Memory B cell (primary cell): ENCODE results near the gene TFEB.

ENCODE experiments used
- ATAC-seq: fragments of 150-1000 bp; cut with Tn5 transposase; 2 replicates; pipeline ENCODE4 v1.10.0; 2021; ENCODE audit warnings: low read depth, mild to moderate bottlenecking, moderate library complexity
- DNase-seq, 2 donors: peaks; one replicate each; pipeline ENCODE4 v3.0.0; 2022; ENCODE audit warnings: low spot score in 2 of 2
- H3K27ac Mint-ChIP-seq: one replicate; pipeline ENCODE4 v1.8.0; 2022; ENCODE audit warnings: mild to moderate bottlenecking, moderate library complexity, mixed read lengths
- H3K27me3 Mint-ChIP-seq: one replicate; pipeline ENCODE4 v1.8.0; 2022; ENCODE audit warnings: mixed read lengths
- H3K36me3 Mint-ChIP-seq: one replicate; pipeline ENCODE4 v1.8.0; 2022; ENCODE audit warnings: mild to moderate bottlenecking, mixed read lengths
- H3K4me1 Mint-ChIP-seq: one replicate; pipeline ENCODE4 v1.8.0; 2022; ENCODE audit warnings: mixed read lengths
- H3K4me3 Mint-ChIP-seq: one replicate; pipeline ENCODE4 v1.8.0; 2022; ENCODE audit warnings: mild to moderate bottlenecking, moderate library complexity, mixed read lengths
- H3K9me3 Mint-ChIP-seq: one replicate; pipeline ENCODE4 v1.8.0; 2022; ENCODE audit warnings: mixed read lengths

Gene TFEB

DNA sequence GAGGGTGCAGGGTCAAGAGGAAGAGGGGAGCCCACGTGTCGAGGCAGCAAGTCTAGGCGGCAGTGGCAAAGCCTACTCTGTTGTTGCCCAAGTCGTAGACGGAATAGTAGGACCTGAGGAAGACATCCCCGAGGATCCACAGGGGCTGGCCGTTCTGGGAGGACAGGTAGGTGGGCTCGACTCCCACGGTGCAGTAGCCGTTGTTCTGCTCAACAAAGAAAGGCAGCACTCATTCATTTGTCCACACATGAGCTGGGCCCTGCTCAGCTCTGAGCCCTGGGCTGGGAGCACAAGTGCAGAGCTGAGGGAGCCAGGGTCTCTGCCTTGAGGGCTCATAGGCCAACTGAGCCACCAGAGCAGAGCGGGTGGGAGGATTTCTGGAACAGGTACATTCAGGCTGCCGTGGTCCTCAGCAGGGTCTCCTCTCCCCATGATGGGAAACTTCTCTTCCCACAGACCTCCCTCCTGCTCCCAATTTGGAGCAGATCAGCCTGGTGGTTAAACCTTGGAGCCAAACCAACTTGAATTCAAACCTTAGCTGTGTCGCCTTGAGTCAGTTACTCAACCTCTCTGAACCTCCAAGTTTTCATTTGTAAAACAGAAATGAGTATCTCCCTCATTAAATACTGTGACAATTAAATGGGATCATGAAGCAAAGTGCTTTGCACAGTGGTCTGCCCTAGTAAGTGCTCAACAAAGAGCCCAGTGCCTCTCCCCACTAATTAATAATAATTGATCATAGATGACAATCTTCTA lies 1.6 kb upstream of the TFEB start:
- no peak for DNase-seq
- Mint-ChIP-seq H3K27me3 (peaks cover 3% of the 10 kb centered on the region), H3K4me1 (peaks cover 11% of the 10 kb centered on the region), H3K27ac (no peak overlapping the region), H3K36me3 (peaks cover 2% of the 10 kb centered on the region), H3K4me3 (no peak overlapping the region), H3K9me3 (no peaks in the 10 kb centered on the region)
- no peak for ATAC-seq

DNA sequence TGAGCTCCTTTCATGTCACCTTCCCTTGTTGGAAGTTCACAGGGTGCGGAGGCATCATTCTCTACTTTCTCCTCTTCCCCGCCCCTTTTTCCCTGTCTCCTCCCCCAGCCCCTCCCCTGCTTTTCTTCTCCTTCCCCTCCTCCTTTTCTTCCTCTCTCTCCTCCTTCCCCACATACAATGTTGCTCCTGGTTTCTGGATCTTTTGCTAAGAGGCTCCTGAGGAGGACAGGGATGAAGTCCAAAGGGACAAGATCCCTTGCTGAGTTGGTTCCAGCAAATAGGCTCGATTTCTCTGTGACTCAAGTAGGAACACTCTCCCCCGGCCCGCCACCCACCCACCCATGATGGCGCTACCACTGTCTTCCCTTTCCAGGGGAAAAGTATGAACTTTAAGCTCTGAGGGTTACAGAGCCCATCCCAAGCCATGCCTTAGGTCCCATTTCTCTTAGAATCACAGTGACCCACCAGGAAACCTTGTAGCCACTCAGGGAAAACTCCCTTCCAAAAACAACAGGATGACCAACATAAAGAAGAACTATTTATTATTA lies 852 bp upstream of the TFEB start:
- H3K9me3 Mint-ChIP-seq, result no peaks in the 10 kb centered on the region

DNA sequence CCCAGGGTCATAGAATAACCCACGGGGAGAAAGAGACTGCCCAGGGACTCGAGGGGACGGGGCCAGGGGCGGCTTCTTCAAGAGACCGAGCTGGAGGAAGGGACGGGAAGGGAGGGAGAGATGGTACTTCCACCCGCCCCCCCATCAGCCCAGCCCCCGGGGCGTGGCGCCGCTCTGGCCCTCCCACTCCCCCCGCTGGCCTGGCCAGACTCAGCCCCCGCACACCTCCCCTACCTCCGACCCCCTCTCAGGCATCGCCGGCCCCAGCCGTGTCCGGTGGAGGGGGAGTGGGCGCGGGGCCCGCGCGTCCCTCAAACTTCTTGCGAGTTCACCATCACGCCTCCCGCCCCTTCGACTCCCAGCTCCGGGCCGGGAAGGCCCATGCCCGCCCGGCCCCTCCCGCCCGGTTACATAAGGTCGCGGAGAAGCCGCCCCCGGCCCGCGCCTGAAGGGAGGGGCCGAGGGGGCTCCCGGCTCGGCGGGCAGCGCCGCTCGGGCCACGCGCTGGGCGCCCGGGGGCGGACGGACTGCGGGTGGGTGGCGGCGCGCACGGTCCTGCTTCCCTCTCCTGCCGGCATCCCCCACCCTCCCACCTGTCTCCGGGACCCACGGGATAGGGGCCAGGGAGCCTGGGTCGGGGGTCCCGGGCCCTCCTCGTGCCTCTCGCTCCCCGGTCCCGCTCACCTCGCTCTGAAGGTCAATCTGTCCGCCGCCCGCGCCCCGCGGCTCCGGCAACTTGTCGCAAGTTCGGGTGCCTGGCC lies 562 bp downstream of the TFEB start:
- Mint-ChIP-seq H3K27ac (peak overlapping the region; percentile 67), H3K9me3 (no peaks in the 10 kb centered on the region), H3K36me3 (peaks cover 7% of the 10 kb centered on the region), H3K27me3 (no peaks in the 10 kb centered on the region), H3K4me1 (peaks cover 18% of the 10 kb centered on the region), H3K4me3 (peak overlapping the region; percentile 86)
- peak; percentile 38 for ATAC-seq
- peak in 1 of 2 donors; percentile 69 for DNase-seq

More for the DNA sequence above, 852 bp upstream of the TFEB start:
- Mint-ChIP-seq H3K4me3 (peak overlapping the region; percentile 58), H3K27ac (peak overlapping the region; percentile 67), H3K27me3 (no peaks in the 10 kb centered on the region), H3K4me1 (peaks cover 11% of the 10 kb centered on the region), H3K36me3 (peaks cover 5% of the 10 kb centered on the region)
- DNase-seq (no peak), ATAC-seq (no peak)

DNA sequence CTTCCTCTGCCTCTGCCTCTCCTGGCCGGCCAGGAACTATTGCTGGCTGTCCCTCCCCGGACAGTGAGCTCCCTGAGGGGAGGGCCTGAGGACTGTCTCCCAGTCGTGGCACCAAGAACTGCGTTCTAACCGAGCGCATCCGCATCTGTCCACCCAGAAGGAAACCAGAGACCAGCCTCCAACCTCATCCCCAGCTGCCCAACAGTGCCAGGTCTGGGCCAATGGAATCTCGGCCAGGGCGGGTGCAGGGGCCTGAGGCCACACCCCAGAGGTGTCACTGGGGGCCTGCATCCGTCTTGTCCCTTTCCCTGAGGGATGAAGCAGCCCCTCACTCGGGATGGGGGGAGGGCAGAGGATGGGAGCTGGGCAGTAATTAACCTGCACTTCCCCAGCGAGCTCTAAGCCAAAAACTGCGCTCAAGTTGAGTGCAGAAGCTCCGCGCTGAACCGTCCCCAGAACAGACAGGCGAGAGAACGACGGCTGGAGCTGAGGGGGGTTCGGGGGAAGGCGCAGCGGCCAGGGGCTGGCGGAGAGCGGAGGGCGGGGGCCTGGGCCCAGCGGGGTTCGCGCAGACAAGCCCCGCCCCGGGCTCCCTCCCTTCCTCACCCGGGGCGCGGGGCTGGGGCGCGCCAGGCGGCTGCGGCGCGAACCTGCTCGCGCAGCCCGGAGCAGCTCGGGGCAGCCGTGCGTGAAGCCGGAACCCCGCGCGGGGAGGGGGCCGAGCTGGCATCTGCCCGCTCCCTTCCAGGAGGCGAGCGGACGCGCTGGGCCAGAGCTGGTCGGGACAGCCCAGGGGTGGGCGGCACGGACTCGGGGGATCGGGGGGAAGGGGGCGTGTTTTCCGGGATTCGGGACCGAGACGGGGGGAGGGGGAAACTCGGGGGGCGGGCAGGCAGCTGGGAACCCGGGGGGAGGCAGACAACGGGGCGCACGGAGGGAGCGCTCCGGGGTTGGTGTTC lies 1.4 kb downstream of the TFEB start:
- peak overlapping the region; percentile 88 for H3K27ac Mint-ChIP-seq
- peak; percentile 78 to 79 for DNase-seq
- ATAC-seq, result peak; percentile 67

DNA sequence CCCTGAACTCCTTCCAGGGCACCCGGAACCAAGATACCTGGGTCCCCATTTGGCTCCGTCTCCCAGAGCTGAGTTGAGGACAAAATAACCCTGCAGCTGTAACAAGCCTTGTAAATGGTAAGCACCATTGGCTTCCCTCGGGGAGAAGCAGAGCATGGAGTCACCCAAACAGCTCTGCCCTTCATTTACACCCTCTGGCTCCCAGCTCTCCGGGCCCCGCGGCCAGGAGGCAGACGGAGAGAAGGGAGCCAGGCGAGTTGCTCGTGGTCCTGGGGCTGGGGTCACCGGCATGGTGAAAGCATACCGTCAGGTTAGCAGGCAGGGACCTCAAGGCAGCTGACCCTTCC lies 2.1 kb downstream of the TFEB start:
- peak overlapping the region; percentile 91 for H3K4me3 Mint-ChIP-seq
- H3K27ac Mint-ChIP-seq, result peak overlapping the region; percentile 88
- DNase-seq, result peak in 1 of 2 donors; percentile 52
- peaks cover 7% of the 10 kb centered on the region for H3K36me3 Mint-ChIP-seq
- no peaks in the 10 kb centered on the region for H3K27me3 Mint-ChIP-seq
- H3K9me3 Mint-ChIP-seq, result no peaks in the 10 kb centered on the region
- ATAC-seq, result no peak
- H3K4me1 Mint-ChIP-seq, result peaks cover 32% of the 10 kb centered on the region

More for the DNA sequence above, 1.4 kb downstream of the TFEB start:
- Mint-ChIP-seq H3K27me3 (no peaks in the 10 kb centered on the region), H3K36me3 (peaks cover 7% of the 10 kb centered on the region), H3K9me3 (no peaks in the 10 kb centered on the region), H3K4me1 (peaks cover 26% of the 10 kb centered on the region), H3K4me3 (peak overlapping the region; percentile 91)

DNA sequence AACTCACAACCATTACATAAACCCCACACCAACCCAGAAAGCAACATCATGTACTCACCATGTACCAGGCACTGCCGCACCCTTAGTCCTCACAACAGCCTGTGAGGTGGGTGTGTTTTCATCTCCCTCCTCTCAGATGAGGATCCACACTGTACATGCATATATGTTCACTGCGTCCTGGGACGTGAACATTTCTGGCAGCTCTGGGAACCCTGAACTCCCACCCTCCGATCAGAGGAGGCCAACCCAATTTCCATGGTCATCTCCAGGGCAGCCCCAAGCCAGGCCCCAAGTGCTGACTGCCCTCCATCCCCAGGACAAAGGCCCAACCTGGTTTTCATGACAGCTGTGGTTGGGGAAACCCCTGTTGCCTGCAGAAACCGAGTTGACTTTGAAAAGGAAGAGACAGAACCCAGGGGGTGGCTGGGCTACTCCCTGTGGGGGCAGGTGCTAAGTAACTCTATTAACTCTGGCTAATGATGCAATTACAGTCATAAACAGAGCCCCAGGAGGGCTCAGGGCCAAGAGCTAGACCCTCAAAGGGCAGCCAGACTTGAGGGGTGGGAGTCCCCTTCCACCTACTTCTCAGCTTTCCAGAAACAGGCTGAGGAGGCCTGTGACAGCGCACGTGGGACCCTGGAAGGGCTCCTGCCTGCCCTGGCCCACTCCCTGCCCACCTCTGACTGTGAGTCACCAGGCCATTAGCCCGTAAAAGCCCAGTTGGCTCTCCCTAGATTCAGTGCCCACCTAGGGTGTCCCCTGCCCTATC lies 2.6 kb downstream of the TFEB start:
- H3K9me3 Mint-ChIP-seq, result no peaks in the 10 kb centered on the region
- no peaks in the 10 kb centered on the region for H3K27me3 Mint-ChIP-seq
- H3K4me1 Mint-ChIP-seq, result peaks cover 36% of the 10 kb centered on the region
- peak overlapping the region; percentile 88 for H3K27ac Mint-ChIP-seq
- ATAC-seq (peak; percentile 58), DNase-seq (peak; percentile 71 to 78)
- peak overlapping the region; percentile 91 for H3K4me3 Mint-ChIP-seq
- H3K36me3 Mint-ChIP-seq, result peaks cover 7% of the 10 kb centered on the region

DNA sequence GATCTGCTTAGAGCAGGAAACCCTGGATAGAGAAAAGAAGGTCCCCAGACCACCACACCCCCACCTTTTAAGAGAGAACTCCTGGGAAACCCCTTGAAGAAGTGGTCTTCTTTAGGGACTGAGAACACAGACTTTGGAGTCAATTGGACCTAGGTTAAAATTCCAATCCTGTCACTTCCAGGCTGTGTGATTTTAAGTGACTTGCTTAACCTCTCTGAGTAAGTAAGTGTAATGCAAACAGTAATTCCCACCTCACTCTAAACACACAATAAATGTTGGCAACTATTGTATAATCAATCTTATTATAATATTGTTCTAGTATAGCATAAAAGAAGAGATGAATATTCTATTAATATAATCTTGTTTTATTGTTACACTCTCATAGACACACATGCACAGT lies 3.3 kb downstream of the TFEB start:
- no peaks in the 10 kb centered on the region for H3K9me3 Mint-ChIP-seq
- H3K4me1 Mint-ChIP-seq, result peaks cover 40% of the 10 kb centered on the region
- H3K27me3 Mint-ChIP-seq, result no peaks in the 10 kb centered on the region
- ATAC-seq (no peak), DNase-seq (no peak)
- H3K36me3 Mint-ChIP-seq, result peaks cover 8% of the 10 kb centered on the region
- peak overlapping the region; percentile 88 for H3K27ac Mint-ChIP-seq
- H3K4me3 Mint-ChIP-seq, result peak overlapping the region; percentile 91

DNA sequence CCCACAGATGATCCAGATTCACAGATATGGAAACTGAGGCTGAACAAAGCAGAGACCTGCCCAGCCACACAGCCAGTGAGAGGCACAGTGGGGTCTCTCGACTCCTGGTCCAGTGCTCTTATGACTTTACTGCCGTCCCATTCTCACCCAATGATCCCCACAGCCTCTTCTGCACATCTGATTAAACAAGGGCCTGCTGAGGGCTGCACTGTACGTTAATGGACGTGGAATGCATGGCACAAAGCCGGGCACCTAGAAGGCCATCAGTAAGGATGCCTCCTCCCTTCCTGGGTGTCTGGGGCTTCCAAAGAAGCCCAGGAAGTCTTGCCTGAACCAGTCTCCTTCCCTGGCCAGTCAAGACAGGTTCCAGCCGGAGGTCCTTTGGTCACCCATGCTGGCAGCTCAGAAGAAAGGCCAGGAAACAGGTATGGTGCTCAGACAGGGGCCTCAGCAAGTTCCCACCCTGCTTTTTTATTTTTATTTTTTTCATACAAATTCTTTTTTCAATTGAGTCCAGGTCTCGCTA lies 3.8 kb downstream of the TFEB start:
- Mint-ChIP-seq H3K27me3 (no peaks in the 10 kb centered on the region), H3K27ac (peak overlapping the region; percentile 81), H3K36me3 (peaks cover 11% of the 10 kb centered on the region), H3K4me1 (peaks cover 44% of the 10 kb centered on the region), H3K9me3 (no peaks in the 10 kb centered on the region), H3K4me3 (peak overlapping the region; percentile 75)
- no peak for DNase-seq
- no peak for ATAC-seq

DNA sequence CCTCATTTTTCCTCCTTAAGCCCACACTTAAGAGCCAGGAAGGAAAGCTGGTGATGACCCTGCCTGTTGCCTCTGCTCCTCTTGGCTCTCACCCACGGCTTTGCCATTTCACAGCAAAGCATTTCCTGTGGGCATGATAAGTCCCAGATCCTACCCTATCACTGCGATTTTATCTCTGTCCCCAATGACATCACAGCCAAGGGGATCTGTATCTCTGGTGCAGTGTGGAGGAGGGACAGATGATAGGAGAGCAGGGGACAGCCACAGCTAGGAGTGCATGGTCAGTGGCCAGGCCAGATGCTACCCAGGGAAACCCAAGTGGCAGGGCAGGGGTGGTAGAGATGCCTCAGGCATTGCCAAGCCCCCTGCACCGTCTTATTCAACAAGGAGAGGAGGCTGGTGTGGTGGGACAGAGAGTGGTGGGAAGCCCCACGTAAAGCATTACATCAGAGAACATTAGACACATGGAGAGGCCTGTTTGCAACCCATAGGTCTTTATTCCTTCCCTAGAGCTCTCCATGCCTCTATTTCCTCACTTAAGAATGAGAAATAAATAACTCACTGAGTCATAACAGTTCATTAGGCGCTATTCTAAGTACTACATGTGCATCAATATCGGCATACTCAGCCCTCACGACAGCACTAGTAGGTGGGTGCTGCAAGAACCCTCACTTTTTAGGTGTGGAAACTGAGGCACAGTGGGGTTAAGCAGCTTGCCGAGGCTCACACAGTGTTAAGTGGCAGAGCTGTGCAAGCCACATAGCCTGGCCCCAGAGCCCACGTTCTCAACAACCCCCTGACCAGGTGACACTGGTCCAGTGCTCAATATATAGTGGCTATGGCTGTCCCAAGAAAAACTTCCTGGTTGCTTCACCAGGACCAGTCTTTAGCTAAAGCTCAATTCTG lies 4.6 kb downstream of the TFEB start:
- Mint-ChIP-seq H3K9me3 (no peaks in the 10 kb centered on the region), H3K36me3 (peaks cover 13% of the 10 kb centered on the region), H3K4me3 (peak overlapping the region; percentile 75), H3K4me1 (peaks cover 45% of the 10 kb centered on the region), H3K27me3 (no peaks in the 10 kb centered on the region), H3K27ac (peak overlapping the region; percentile 81)
- DNase-seq (no peak), ATAC-seq (no peak)

DNA sequence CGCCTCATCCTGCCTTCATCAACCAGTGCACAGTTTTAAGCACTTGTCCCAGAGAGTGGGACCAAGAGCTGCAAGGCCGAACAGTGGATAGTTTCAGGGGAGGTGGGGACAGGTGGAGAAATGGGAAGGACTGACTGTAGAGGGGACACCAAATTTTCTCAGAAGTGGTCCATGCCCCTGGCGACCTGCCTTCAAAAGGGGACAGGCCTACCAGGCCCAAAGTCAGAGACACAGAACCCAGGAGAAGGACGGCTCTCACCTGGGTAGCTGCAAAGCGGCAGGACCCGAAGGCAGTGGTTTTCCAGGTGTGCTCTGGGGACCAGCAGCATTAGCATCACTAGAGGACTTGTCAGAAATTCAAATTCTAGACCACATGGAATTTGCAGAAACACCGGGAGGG lies 5.8 kb downstream of the TFEB start:
- Mint-ChIP-seq H3K27me3 (no peaks in the 10 kb centered on the region), H3K36me3 (peaks cover 13% of the 10 kb centered on the region), H3K27ac (peak overlapping the region; percentile 81), H3K9me3 (no peaks in the 10 kb centered on the region), H3K4me3 (peak overlapping the region; percentile 75), H3K4me1 (peaks cover 48% of the 10 kb centered on the region)
- ATAC-seq, result no peak
- DNase-seq, result no peak

DNA sequence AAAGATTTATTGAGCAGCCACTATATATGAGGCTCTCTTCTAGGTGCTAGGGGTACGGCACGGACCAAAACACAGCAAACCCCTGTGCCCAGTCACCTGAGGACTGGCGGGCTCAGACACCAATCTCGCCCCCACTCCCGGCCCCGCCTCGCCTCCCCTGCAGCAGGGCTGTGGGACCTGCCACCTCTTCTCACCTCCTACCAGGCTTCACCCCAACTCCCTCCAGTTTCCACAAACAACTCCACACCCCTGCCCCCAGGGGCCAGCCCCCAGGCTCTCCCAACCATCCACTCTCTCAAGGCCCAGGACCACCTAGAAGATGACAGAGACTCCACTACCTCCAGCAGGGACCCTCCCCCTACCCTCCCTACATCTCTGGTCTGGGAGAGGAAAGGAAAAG lies 6.5 kb downstream of the TFEB start:
- H3K4me1 Mint-ChIP-seq, result peaks cover 52% of the 10 kb centered on the region
- ATAC-seq, result no peak
- peak overlapping the region; percentile 75 for H3K4me3 Mint-ChIP-seq
- H3K27ac Mint-ChIP-seq, result peak overlapping the region; percentile 81
- no peaks in the 10 kb centered on the region for H3K27me3 Mint-ChIP-seq
- no peaks in the 10 kb centered on the region for H3K9me3 Mint-ChIP-seq
- H3K36me3 Mint-ChIP-seq, result peaks cover 13% of the 10 kb centered on the region
- DNase-seq, result no peak
